ENCODE measurements around the gene R3HDM4.
"Not testable (repeated sequence)": the region's sequence is repeated elsewhere in the genome, so short reads cannot be mapped to it uniquely, and the experiment has no call there.

R3HDM4 gene

DNA sequence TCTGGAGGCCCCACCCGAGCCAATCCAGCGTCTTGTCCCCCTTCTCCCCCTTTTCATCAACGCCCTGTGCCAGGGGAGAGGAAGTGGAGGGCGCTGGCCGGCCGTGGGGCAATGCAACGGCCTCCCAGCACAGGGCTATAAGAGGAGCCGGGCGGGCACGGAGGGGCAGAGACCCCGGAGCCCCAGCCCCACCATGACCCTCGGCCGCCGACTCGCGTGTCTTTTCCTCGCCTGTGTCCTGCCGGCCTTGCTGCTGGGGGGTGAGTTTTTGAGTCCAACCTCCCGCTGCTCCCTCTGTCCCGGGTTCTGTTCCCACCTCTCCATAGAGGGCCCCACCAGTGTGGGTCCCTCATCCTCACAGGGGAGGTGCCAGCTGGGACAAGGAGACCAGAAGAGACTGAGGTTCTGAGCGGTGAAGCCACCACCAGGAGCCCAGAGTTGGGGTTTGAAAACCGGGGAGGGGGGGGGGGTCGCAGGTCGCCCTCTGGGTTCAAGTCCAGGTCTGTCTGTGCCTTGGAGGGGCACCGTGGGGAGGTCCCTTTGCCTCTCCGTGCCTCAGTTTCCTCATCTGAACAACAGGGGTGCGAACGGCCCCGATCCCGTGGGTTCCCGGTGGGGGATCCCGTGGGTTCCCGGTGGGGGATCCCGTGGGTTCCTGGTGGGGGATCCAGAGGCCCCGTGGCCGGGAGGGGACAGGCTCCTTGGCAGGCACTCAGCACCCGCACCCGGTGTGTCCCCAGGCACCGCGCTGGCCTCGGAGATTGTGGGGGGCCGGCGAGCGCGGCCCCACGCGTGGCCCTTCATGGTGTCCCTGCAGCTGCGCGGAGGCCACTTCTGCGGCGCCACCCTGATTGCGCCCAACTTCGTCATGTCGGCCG, 60.6 kb downstream of the R3HDM4 start, which contains the start of gene ELANE:
Gene ELANE, plus strand, starts transcription at position 168 of the 878 bp plus-strand sequence. Its CDS starts 26 bp downstream, at position 194.
- H3K4me3 ChIP-seq (ENCODE audit: low read depth, low read length): no peak within 1 kb of the TSS
- TF ChIP-seq, protein P1, sequence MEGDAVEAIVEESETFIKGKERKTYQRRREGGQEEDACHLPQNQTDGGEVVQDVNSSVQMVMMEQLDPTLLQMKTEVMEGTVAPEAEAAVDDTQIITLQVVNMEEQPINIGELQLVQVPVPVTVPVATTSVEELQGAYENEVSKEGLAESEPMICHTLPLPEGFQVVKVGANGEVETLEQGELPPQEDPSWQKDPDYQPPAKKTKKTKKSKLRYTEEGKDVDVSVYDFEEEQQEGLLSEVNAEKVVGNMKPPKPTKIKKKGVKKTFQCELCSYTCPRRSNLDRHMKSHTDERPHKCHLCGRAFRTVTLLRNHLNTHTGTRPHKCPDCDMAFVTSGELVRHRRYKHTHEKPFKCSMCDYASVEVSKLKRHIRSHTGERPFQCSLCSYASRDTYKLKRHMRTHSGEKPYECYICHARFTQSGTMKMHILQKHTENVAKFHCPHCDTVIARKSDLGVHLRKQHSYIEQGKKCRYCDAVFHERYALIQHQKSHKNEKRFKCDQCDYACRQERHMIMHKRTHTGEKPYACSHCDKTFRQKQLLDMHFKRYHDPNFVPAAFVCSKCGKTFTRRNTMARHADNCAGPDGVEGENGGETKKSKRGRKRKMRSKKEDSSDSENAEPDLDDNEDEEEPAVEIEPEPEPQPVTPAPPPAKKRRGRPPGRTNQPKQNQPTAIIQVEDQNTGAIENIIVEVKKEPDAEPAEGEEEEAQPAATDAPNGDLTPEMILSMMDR (IDR thresholded peaks at IDR 0.05; ENCODE audit: low read depth, low read length): no peak

DNA sequence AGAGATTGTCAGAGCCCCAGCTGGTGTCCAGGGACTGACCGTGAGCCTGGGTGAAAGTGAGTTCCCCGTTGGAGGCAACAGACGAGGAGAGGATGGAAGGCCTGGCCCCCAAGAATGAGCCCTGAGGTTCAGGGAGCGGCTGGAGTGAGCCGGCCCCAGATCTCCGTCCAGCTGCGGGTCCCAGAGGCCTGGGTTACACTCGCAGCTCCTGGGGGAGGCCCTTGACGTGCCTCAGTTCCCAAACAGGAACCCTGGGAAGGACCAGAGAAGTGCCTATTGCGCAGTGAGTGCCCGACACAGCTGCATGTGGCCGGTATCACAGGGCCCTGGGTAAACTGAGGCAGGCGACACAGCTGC, 62.1 kb downstream of the R3HDM4 start:
- H3K4me3 ChIP-seq (ENCODE audit: low read depth, low read length): no peak overlapping the region; the same call in 1 of the 2 replicates
- TF ChIP-seq, protein P1 (IDR thresholded peaks at IDR 0.05; ENCODE audit: low read depth, low read length): no peak

DNA sequence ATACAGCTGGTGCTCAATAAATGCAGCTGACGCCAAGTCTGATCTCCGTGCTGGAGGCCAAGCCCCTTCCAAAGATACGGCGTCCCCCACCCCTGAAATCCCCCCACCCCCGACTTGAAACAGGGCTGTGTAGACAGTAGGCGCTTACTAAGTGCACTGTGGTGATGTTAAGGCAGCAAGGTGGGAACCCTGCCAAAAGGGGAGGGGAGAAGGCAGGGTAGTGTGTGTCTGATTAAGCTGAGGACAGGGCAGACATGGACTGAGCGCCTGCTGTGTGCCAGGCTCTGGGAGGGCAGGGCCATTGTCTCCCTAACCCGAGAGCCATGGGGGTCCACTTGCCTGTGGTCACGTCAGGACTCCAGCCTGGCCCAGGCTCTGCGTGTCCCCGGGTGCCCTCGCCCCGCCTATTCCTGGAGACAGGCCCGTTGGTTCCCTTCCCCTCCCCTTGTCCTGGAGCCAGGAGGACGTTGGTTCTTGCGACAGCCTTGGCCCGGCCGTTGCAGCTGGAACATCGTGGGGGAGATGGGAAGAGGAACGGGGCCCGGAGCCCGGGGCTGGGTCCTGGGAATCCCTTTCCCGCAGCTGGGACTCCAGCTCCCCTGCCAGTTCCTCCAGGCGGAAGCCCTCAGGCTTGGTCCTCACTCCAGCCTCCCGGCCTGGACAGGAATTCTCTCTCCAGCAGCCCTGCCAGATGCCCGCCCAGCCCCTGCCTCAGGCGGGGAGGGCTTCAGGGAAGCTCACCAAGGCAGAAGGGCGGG, 62.6 kb downstream of the R3HDM4 start:
- TF ChIP-seq, protein P1 (IDR thresholded peaks at IDR 0.05; ENCODE audit: low read depth, low read length): no peak
- H3K4me3 ChIP-seq (ENCODE audit: low read depth, low read length): peak overlapping the region; percentile 6; the same call in 1 of the 2 replicates

DNA sequence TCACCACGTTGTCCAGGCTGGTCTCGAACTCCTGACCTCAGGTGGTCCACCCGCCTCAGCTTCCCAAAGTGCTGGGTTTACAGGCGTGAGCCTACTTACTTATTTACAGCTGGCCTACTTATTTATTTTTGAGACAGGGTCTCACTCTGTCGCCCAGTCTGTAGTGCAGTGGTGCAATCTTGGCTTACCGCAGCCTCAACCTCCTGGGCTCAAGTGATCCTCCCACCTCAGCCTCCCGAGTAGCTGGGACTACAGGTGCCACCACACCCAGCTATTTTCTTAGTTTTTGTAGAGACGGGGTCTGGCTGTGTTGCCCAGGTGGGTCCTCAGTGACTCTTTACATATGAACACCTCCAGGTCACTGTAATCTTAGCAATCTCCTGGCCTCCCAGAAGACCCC, 63.8 kb downstream of the R3HDM4 start:
- not testable (repeated sequence) for H3K4me3 ChIP-seq (ENCODE audit: low read depth, low read length)

DNA sequence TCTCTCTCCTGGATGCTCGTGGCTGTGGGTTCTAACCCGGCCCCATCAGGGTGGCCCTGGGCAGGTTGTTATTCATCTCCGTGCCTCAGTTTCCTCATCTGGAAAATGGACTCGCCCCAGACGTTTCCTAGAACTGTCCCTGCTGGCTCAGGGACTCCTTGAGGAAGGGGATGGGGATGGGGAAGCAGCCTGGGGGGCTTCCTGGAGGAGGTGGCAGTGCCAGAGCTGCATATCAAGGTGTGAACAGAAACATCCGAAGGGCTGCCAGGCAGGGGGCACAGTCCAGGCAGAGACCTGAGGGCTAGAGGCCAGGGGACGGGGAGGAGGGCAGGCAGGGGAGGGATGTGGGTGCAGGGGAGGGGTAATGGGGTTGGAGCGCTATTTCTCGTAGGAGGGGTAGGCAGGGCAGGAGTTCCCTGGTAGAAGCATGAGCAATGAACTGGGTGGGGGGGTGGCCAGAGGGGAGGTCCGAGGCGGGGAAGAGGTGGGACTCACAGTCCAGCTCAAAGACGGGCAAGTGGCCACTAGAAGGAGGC, 64.6 kb downstream of the R3HDM4 start:
- no peak overlapping the region for H3K4me3 ChIP-seq (ENCODE audit: low read depth, low read length)
- TF ChIP-seq, protein P1 (IDR thresholded peaks at IDR 0.05; ENCODE audit: low read depth, low read length): no peak

Measured in WI38 (cell line).